Astrocyte of the spinal cord (primary cell): Measurements from ENCODE around the gene PYY.
"Not testable (repeated sequence)": the region's sequence is repeated elsewhere in the genome, so short reads cannot be mapped to it uniquely, and the experiment has no call there.

ENCODE experiments used
- DNase-seq: peaks from one replicate; pipeline ENCODE4 v3.0.0; 2011; ENCODE audit warnings: low read depth, low spot score
- H3K4me3 ChIP-seq: 2 replicates; pipeline ENCODE4 v1.5.1; 2011; ENCODE audit warnings: low read depth, mild to moderate bottlenecking, low read length, moderate library complexity
- in situ Hi-C: cut with HindIII; loops from 2 replicates; pipeline ENCODE4 v1.10.0; 2017; ENCODE audit warnings: low sequenced_read_pairs
- TF ChIP-seq, protein P1 (sequence below): IDR thresholded peaks from 2 replicates; pipeline ENCODE4 v1.5.1; 2012; ENCODE audit warnings: low read depth, mild to moderate bottlenecking, low read length, inconsistent platforms

PYY gene

DNA sequence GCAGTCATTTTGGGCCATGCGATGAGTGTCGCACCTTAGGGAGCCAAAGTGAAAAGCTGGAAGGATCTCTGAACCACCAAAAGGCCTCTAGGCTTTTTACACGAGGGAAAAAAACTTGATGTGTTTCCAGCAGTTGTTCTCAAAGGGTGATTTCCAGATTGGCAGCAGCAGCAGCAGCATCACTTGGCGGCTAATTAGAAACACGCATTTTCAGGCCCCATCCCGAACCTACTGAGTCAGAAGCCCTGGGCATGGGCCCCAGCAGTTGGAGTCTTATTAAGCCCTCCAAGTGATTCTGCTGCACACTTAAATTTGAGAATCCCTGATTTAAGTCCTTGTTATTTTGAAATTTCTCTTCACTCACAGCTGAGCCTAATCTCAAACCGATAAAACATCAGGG is 25.3 kb upstream of the PYY start:
- H3K4me3 ChIP-seq: no peak overlapping the region
- TF ChIP-seq, protein P1, sequence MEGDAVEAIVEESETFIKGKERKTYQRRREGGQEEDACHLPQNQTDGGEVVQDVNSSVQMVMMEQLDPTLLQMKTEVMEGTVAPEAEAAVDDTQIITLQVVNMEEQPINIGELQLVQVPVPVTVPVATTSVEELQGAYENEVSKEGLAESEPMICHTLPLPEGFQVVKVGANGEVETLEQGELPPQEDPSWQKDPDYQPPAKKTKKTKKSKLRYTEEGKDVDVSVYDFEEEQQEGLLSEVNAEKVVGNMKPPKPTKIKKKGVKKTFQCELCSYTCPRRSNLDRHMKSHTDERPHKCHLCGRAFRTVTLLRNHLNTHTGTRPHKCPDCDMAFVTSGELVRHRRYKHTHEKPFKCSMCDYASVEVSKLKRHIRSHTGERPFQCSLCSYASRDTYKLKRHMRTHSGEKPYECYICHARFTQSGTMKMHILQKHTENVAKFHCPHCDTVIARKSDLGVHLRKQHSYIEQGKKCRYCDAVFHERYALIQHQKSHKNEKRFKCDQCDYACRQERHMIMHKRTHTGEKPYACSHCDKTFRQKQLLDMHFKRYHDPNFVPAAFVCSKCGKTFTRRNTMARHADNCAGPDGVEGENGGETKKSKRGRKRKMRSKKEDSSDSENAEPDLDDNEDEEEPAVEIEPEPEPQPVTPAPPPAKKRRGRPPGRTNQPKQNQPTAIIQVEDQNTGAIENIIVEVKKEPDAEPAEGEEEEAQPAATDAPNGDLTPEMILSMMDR: no peak
- in situ Hi-C loops: no loop called here
- no peak for DNase-seq

DNA sequence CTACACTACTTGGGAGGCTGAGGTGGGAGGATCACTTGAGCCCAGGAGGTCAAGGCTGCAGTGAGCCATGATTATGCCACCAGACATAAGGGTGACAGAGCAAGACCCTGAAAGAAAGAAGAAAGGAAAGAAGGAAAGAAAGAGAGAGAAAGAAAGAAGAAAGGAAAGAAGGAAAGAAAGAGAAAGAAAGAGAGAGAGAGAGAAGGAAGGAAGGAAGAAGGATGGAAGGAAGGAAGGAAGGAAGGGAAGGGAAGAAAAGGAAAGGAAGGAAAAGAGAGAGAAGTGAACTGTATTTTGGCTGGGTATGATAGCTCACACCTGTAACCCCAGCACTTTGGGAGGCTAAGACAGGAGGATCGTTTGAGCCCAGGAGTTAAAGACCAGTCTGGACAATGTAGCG is 24.3 kb upstream of the PYY start:
- H3K4me3 ChIP-seq: no peak overlapping the region
- in situ Hi-C loops: no loop called here
- TF ChIP-seq, protein P1: no peak
- DNase-seq: no peak

DNA sequence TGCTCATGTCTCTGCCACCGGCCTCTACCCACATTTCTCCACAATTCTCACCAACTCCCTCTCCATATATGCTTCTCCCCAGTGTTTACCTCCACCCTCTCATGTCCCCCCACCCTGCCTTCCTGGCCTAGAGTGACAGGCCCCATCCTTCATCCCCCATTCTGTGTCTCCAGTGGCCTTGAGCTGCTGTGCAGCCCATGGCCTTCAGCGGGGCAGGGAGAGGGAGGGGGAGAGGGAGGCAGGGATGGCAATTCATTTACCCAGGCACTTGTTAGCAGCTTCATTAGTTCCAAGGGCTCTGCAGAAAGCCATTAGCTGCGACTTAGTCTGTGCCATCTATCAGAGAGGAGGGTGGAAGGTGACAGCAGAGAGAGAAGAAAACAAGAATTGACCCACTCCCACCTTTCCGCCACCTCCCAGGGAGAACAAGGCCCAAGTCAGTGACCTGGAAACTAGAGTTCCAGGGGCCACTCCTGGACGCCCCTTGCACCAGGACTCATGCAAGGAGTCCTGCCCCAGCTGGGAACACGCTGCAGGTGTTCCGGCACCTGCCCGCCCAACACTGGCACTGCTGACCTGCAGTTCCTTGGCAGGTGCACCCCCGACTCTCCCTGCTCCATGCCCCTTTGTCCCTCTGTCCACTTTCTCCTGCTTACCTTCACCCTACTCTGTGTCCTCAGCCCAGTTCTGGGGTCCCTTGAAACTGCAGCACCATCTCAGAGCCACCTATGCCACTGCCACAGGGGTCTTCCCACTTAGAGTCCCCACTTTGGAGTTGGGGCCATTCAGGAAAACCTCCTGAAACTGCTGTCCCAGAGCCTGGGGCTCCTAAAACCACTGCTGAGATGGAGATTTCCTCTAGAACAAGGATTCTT is 23.5 kb upstream of the PYY start:
- in situ Hi-C loops: no loop called here
- H3K4me3 ChIP-seq: no peak overlapping the region
- TF ChIP-seq, protein P1: no peak
- no peak for DNase-seq

DNA sequence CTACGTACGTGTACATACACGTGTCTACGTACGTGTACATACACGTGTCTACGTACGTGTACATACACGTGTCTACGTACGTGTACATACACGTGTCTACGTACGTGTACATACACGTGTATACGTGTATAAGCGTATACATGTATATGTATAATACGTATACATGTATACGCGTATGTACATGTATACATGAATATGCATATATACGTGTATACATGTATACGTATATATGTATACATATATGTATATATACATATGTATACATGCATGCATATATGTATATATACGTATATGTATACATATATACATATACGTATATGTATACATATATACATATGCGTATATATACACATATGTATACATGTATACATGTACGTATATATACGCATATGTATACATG is 22.2 kb upstream of the PYY start:
- DNase-seq: no peak
- H3K4me3 ChIP-seq: no peak overlapping the region
- TF ChIP-seq, protein P1: no peak
- in situ Hi-C loops: no loop called here

DNA sequence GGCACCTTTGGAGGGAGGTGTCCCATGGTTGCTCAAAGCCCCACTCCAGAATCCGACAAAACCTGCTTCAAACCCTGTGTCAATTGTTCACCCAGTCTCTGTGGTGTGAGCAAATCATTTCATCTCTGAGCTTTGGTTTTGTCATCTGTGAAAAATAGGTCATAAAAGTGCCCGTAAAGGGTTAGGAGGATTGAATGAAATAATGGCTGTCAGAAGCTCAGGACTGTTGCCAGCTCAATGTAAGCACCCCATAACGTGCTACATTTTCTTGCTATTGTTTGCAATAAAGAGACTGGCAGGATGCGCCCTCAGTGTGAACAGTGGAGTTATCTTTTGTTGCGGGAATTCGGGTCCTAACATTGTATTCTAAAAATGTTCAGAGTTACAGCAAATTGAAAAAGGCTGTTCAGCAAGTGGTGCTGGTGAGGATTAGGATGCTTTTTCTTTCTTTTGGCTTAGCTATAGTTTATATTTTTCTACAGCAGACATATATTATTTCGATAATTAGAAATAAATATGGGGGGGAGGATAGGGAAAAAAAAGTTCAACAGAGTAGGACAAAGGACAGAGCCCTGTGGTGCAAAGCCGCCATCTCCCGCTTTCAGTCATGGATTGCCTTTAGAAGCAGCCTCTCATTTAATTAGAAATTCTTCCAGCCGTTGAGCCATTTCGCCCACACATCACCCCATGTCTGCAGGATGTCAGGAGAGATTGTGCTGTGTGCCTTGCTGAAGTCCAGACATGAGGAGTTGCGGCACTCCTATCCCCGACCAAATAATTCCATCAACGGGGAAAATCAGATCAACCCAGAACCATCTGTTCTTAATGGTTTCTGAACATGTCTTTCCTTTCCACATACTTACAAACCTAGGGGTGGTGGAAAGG is 20.9 kb upstream of the PYY start:
- no peak overlapping the region for H3K4me3 ChIP-seq
- TF ChIP-seq, protein P1: no peak
- in situ Hi-C loops: no loop called here
- no peak for DNase-seq

DNA sequence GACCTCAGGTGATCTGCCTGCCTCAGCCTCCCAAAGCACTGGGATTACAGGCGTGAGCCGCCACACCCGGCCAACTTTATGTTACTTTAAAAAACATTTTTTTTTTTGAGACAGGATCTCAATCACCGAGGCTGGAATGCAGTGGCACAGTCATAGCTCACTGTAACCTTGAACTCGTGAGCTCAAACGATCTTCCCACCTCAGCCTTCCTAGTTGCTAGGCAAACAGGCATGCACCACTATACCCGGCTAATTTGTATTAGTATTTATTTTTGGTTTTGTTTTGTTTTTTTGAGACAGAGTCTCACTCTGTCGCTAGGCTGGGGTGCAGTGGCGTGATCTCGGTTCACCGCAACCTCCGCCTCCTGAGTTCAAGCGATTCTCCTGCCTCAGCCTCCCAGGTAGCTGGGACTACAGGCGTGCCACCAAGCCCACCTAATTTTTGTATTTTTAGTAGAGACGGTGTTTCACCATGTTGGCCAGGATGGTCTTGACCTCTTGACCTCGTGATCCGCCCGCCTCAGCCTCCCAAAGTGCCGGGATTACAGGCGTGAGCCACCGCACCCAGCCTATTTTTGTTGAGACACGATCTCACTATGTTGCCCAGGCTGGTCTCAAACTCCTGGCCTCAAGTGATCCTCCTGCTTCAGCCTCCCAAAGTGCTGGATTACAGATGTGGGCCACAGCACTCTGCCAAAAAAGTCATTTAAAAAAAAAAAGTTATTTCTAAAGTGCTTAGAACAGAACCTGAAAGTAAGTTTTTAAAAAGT is 18.9 kb upstream of the PYY start:
- in situ Hi-C loops: not testable (repeated sequence)

DNA sequence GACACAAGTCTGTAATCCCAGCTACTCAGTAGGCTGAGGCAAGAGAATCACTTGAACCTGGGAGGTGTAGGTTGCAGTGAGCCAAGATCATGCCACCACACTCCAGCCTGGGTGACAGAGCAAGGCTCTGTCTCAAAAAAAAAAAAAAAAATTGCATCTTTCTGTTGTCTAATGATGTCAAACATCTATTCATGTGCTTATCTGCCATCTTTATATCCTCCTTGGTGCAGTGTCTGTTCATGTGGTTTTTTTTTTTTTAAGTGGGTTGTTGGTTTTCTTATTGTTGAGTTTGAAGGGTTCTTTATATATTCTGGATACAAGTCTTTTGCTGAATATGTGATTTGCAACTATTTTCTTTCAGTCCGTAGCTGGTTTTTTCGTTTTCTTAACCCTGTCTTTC is 17.7 kb upstream of the PYY start:
- in situ Hi-C loops, DNase-seq, H3K4me3 ChIP-seq: not testable (repeated sequence)

More for the DNA sequence above, 18.9 kb upstream of the PYY start:
- H3K4me3 ChIP-seq, DNase-seq: not testable (repeated sequence)
